ENCODE results near the gene PABPC4L.
"Not testable (repeated sequence)": the region's sequence is repeated elsewhere in the genome, so short reads cannot be mapped to it uniquely, and the experiment has no call there.

The PABPC4L gene

DNA sequence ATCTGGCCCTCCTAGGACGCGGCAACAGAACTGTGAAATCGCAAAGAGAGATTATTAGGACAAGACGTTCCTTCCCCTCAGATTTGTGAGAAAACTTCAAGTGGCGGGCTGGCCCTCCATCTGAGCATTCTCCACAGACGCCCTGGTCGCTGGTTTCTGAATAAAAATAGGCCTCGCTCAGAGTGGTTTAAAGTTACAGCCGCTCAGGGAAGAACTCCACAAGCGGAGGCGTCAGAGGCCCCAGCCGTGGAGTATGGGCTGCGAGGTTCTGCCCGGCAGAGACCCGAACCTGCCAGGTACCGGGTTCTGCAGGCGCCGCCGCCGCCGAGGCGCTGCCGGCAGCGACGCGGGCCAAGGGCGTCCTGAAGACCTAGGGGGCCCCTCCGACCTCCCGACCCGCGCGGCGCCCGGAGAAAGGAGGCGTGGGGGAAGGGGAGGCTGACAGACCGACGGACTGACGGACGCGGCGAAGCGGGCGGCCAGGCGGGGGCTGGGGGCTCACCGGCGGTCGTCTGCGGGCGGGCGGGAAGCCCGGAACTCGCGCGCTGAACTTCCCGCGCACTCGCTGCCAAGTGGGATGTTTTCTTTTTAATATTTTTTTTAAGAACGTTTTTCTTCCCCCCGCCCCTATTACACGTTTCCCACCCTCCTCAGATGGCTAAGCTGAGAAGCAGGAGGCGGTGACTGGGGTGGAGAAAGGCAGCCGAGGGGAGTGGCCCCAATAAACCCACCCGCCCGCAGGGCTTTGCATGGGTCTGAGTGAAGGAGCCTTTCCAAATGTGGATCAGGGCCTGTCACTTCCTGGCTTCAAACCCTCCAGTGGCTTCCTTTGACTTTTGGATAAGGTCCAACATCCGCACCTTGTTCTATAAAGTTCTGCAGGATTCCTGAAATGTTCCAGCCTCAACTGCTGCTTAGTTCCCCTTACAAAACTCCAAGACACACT, at the start of gene PABPC4L:
Gene PABPC4L (minus strand): TSS at position 574 of the 946 bp plus-strand sequence. CDS start 770 bp downstream, outside the sequence.
- FAIRE-seq (no peak), DNase-seq (ENCODE audit: low spot score) (no peak)

DNA sequence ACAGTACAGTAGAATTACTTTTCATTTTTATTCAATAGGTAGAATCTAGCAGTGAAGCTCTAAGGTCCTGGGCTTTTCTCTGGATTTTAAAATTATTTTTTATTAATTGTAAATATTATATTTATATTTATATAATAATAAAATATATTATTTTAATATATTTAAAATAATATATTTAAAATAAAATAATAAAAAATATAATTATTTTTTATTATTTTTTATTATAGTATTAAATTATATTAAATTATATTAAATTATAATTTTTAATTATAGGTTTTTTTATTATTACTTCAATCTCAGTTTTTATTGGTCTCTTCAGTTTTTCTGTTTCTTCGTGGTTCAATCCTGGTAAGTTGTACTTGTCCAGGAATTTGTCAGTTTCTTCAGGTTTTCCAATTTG, 49.7 kb upstream of the PABPC4L start:
- peak; percentile 90 for FAIRE-seq
- no peak for DNase-seq (ENCODE audit: low spot score)

DNA sequence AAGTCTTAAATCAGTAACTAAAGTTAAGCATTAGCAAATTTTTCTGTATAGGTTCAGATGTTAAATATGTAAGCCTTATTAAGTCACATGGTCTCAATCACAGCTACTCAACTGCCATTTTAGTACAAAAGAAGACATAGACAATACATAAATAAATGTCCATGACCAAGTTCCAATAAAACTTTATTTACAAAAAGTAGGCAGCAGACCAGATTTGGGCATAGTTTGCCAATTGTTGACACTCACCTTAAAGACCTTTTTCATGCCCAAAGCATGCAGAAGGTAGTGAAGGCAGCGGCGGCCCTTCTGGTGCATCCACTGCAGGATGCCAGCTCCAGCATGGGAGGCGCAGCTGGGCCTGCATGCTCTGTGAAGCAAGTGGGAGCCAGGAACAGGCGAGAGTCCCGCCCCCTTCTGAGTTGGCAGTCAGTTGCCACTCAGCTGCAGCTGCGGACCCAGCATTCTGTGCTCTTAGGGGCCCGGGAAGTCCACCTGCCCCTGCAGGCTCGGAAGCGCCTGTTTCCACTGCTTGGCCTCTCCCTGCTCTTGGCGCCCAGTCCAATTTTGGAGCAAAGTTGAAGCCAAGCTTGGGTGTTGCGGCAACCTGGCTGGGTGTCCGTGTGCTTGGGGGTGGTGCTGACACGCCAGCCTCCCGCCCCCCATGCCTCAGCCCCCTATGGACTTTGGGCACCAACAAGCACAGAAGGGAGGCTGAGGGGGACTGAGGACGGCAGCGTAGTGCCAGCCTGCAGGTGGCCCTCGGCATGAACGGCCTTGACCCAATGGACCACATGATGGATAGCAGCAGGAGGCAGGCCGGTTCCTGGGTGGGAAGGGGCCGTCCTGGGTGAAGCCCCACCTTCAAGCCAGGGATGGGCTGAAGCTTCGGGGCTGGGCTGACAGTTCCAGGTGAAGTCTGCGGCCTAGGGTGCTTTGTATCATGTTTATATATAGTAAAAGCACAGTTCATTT, 42.4 kb upstream of the PABPC4L start:
- FAIRE-seq (no peak), DNase-seq (ENCODE audit: low spot score) (no peak)

DNA sequence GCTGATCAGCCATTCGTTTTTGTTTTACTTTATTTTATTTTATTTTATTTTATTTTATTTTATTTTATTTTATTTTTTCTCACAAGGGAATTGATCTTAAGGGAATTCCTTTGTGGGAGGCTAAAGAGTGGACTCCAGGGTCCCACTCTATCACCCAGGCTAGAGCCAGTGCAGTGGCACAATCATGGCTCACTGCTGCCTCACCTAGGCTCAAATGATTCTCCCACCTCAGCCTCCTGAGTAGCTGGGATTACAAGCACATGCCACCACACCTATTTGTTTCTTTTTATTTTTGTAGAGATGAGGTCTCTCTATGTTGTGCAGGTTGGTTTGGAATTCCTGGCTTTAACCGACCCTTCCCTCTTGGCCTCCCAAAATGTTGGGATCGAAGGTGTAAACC, 17.5 kb upstream of the PABPC4L start:
- DNase-seq (ENCODE audit: low spot score) (no peak), FAIRE-seq (no peak)

DNA sequence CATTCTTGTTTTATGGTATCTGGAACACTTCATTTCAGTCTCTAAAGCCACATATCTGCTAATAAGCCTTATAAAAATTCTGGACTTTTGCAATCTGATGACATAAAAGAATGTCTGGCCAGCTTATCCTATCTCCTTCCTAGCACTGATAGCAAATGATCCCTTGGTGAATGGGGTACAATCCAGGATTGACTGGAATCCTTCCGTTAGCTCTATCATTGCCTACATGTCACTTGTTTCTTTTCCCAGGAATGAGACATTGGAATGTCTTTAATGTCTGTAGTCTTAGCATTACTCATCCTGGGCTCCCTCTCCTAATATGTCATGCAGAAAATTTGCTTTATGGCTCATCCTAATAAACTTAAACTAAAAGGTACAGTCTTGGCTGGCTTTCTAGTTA, 14.8 kb upstream of the PABPC4L start:
- DNase-seq (ENCODE audit: low spot score) = peak; percentile 78
- peak; percentile 77 for FAIRE-seq

DNA sequence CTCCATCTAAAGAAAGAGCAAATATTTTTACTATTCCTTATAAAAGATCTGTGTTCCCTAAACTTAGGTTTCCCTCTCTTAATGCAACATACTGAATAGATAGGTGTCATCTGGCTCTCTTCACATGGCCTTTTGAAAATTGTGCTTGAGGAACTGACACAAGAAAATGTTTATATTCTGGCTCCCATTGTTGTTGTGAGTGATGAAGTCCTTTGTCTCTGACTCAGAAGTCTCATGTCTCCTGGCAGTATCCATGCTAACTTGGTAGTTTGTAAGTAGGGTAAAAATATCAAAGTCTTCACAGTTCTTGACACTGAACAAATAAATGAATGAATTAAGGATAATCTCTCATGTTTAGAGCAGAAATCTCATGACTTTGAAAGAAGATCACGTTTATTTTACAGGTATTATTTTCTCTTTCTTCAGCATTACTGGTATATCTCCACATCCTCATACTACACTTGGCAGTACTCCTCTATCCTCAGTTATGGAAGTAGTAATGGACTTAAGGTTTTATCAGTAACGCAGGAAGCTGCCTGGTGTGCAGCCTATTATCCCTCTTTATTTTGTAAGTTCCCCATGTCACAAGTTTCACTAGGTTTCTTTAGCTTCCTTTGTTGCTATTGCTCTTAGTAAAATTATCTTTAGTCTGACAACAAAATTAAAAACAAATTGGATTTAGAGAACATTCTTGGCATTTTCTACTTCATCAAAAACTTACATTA, 14.2 kb upstream of the PABPC4L start:
- no peak for FAIRE-seq

DNA sequence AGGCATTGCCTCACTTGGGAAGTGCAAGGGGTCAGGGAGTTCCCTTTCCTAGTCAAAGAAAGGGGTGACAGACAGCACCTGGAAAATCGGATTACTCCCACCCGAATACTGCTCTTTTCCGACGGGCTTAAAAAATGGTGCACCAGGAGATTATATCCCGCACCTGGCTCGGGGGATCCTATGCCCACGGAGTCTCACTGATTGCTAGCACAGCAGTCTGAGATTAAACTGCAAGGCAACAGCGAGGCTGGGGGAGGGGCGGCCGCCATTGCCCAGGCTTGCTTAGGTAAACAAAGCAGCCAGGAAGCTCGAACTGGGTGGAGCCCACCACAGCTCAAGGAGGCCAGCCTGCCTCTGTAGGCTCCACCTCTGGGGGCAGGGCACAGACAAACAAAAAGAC, 6.4 kb upstream of the PABPC4L start:
- not testable (repeated sequence) for DNase-seq (ENCODE audit: low spot score); FAIRE-seq

More for the DNA sequence above, 14.2 kb upstream of the PABPC4L start:
- DNase-seq (ENCODE audit: low spot score) = no peak

DNA sequence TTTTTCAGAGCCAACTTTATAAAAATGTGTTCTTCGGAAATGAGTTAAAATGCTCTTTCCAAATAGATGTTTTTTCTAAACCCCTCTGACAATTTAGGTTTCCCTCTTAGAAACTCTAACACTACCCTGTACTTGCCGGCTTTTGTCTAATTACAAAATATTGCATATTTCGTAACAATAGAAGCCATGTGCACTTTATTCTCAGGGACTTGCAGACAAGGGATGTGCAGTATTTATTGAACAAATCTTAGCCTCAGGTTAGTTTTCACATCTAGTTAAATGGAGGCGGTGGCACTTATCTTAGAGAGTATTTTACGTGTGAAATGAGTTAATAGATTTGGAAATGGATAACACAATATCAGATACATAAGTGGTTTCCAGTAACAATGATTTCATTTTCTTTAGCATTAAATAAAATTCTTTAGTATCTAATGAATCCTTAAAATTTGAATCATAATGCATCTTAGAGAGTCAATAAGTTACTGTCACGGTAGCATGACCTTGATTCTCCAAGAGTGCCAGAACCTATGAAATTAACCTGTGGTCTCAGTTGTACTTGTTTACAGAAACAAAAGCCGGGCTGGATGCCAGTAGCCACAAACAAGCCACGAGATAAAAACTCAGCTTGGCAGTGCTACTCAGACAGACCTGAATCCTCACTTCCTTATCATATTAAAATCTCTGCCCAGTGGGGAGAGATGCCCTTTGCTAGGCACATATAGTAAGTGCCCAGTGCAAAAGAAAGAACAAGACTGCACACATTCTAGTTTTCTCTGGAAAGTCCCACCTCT, 772 bp upstream of the PABPC4L start:
- FAIRE-seq (no peak), DNase-seq (ENCODE audit: low spot score) (no peak)

DNA sequence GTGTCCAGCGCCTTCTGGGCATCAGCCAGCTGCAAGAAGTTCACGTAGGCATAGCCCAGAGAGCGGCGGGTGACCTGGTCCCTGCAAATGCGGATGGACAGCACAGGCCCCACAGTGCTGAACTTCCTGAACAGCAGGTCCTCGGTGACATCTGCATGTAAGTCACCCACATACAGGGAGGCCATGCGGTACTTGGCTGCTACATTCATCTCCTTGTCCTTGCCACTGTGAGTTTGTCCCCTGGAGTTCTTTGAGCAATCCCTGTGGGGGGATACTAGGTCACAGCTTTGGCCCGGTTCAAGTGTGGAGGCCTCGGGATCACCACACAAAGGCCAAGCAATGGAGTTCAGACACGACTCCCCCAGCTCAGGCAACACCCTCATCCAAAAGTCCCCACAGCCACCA, 776 bp downstream of the PABPC4L start:
- DNase-seq (ENCODE audit: low spot score) (no peak), FAIRE-seq (no peak)

DNA sequence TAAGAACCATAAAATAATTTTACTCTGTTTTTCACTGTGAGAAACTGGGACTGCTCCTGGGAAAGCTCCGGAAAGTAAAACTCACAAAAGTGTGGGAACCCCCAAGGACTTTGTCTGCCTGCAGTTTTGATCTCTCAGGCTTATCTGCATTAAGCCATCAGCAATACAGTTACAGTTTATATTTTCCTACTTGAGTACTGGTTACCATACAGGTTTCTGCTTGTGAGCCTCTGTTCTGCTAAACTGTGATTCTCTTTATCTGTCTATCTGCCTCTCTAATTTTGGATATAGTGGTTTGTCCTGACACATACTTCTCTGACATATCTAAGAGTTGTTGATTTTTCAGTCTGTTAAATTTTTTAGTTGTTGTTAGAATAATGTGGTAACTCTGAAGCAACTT, 11.6 kb downstream of the PABPC4L start:
- FAIRE-seq (no peak), DNase-seq (ENCODE audit: low spot score) (no peak)

DNA sequence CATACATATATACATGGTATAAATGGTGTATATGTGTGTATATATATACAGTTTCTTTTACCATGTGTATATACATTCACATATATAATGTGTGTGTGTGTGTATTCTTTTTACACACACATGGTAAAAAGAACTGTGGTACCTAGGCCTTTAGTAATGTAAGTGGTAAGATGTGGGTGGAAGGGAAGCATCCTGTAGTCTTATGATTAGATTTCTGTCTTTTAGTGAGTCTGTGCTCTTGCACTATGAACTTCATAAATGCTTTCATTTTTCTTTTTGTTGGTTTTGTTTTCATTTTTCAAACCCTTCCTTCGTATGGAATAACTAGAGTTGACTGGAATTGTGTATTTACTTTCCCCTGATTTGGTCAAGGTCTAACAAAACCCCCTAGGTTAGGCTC, 12.1 kb downstream of the PABPC4L start:
- FAIRE-seq (no peak), DNase-seq (ENCODE audit: low spot score) (no peak)

DNA sequence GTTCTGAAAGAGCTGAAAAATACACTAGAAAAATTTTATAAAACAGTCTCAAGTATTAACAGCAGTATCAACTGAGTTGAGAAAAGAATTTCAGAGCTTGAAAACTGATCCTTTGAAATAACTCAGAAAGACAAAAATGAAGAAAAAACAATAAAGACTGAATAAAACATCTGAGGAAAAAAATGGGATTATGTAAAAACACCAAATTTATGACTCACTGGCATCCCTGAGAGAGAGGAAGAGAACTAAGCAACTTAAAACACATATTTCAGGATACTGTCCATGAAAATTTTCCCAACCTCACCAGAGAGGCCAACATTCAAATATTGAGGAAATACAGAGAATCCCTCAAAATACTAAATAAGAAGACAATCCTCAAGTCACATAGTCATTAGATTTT, 22.9 kb downstream of the PABPC4L start:
- FAIRE-seq = no peak
- no peak for DNase-seq (ENCODE audit: low spot score)

DNA sequence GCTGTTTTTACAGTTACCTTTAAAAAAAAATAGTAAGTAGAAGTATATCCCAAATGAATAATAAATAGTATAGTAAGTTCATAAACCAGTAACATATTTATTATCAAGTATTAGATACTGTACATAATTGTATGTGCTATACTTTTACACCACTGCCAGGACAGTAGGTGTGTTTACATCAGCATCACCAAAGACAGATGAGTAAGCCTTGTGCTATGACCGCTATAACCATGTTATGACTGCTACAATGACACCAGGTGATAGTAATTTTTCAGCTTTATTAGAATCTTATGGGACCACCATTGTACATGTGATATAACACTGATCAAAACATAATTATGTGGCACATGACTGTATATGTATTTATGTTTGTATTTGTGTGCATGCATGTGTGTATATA, 27.3 kb downstream of the PABPC4L start:
- DNase-seq (ENCODE audit: low spot score) (no peak), FAIRE-seq (no peak)

DNA sequence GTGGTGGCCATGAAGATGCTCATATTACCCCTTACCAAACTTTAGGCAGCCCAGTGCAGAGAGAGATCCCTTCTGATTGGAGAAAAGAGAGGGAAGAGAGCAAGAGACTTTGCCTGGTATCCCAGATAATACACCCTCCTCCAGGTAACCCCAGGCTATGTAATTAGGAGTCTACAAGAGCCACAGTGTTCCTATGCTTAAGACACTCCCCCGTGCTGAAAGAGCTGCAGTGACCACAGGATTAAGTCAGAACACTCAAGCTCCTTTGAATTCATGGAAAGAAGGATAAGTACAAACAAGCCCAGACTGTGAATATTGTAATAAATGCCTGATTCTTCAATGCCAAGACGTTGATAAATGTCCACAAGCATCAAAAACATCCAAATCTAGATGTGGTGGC, 41.4 kb downstream of the PABPC4L start:
- FAIRE-seq (no peak), DNase-seq (ENCODE audit: low spot score) (no peak)

DNA sequence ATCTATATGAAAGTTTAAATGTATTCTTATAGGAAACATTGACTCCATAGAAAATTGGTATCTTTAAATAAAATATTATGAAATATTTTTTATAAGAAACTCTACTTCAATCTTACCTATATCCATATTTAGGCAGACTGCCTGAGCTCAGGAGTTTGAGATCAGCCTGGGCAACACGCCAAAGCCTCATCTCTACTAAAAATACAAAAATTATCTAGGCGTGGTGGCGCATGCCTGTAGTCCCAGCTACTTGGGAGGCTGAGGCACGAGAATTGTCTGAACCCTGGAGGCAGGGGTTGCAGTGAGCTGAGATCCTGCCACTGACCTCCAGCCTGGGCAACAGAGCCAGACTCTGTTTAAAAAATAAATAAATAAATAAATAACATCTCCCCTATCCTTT, 47.5 kb downstream of the PABPC4L start:
- FAIRE-seq (no peak), DNase-seq (ENCODE audit: low spot score) (no peak)

DNA sequence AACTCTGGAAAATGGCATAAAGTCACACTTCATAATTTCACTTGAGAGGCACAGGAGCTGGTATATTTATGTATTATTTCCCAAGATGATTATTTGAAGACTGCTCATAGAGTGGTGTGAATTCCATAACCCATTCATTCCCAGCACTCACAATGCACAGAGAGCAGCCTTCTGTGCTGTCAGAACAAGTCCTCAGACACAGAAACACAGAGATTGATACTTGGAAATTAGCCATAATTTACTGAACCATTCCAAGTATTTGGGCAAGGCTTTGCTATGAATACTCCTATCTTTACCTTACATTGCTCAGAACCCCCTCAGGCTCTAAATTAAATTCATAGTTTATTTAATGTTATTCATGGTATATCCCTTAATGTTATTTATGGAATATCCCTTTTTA, 53.6 kb downstream of the PABPC4L start:
- FAIRE-seq (no peak), DNase-seq (ENCODE audit: low spot score) (no peak)

Data from RCC 7860 (cell line).